GM19025 (cell line): Measurements from ENCODE around the gene DMXL1.

Source experiments
- ATAC-seq: cut with Tn5 transposase; IDR thresholded peaks from one replicate; pipeline ENCODE4 v1.9.1; 2021; ENCODE audit warnings: mild to moderate bottlenecking, low read depth, moderate library complexity; ENCODE audit not compliant: unreplicated experiment

DMXL1 gene

GRCh38 chr5:119070828-119071560 is at the start of gene DMXL1:
Gene DMXL1, plus strand, starts transcription at chr5:119071087. Its CDS starts 483 bp downstream, at chr5:119071570.
- peak; percentile 72 for ATAC-seq

GRCh38 chr5:119021149-119021732 is 49.6 kb upstream of the DMXL1 start:
- no peak for ATAC-seq

GRCh38 chr5:119022017-119022745 is 48.7 kb upstream of the DMXL1 start:
- ATAC-seq, result no peak

- no peak for ATAC-seq
Measured at GRCh38 chr5:119022773-119023172, 48.1 kb upstream of the DMXL1 start.

- no peak for ATAC-seq
Measured at GRCh38 chr5:119028575-119028974, 42.3 kb upstream of the DMXL1 start.

GRCh38 chr5:119031011-119031886 is 39.6 kb upstream of the DMXL1 start:
- ATAC-seq, result peak; percentile 79

- peak; percentile 42 for ATAC-seq
Measured at GRCh38 chr5:119031905-119032304, 39.0 kb upstream of the DMXL1 start.

- no peak for ATAC-seq
Measured at GRCh38 chr5:119032656-119033055, 38.2 kb upstream of the DMXL1 start.

- ATAC-seq, result no peak
Measured at GRCh38 chr5:119033135-119033534, 37.8 kb upstream of the DMXL1 start.

- no peak for ATAC-seq
Measured at GRCh38 chr5:119036101-119036762, 34.7 kb upstream of the DMXL1 start.

- ATAC-seq, result no peak
Measured at GRCh38 chr5:119037496-119038215, 33.2 kb upstream of the DMXL1 start.

- no peak for ATAC-seq
Measured at GRCh38 chr5:119048246-119048645, 22.6 kb upstream of the DMXL1 start.

GRCh38 chr5:119049824-119050449 is 20.9 kb upstream of the DMXL1 start:
- ATAC-seq, result no peak

- no peak for ATAC-seq
Measured at GRCh38 chr5:119054101-119054500, 16.8 kb upstream of the DMXL1 start.

- ATAC-seq, result no peak
Measured at GRCh38 chr5:119055294-119055693, 15.6 kb upstream of the DMXL1 start.

- no peak for ATAC-seq
Measured at GRCh38 chr5:119058979-119059529, 11.8 kb upstream of the DMXL1 start.

GRCh38 chr5:119059740-119060255 is 11.1 kb upstream of the DMXL1 start:
- no peak for ATAC-seq

GRCh38 chr5:119063579-119064379 is 7.1 kb upstream of the DMXL1 start:
- no peak for ATAC-seq
